Measurements from ENCODE around the gene ERC1. TPM values are rescaled to one million over a fixed set of nuclear protein-coding genes. Genes with fewer than 3 reads are reported as not detected.
A peak's percentile ranks its signal among the peaks of the same experiment; 100 is the strongest.

Gene ERC1
- polyA plus RNA-seq, 2 of the 4 experiments (the other 2 are of a cell fraction), result 14.2 to 20.9 TPM

DNA sequence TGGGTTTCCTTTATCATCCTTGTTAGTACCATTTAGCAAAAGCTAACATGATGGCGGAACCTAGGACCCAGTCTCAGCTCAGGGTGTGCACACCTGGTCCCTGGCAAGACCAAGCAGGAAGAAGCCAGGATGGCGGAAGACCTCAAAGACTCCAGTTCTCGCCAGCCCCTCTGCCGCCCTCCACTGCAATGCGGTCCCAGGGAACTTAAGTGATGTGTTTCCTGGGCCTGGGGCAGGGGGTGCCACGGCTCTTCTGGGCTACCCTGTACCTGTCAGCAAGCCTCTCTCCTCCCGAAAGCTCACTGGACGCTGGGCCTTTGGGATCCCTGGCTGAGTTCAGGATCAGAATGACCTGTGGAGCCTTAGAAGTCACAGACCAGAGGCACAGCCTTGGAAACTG lies 532.0 kb downstream of the ERC1 start:
- Histone ChIP-seq H3K4me2 (no peak overlapping the region), H3K4me1 (peaks cover 26% of the 10 kb centered on the region), H3K27ac (no peak overlapping the region), H3K4me3 (no peak overlapping the region), H3K9me3 (no peaks in the 10 kb centered on the region)
- WGBS (ENCODE audit: missing lambda C conversion rate), result 87% methylated on average over 6 of the region's 8 CpGs
- FAIRE-seq (no peak), ATAC-seq (no peak), DNase-seq (ENCODE audit: low read depth in 1 of 2, low spot score in 1 of 2) (no peak)
- CTCF ChIA-PET, result no interaction called here
- POLR2A ChIA-PET, result no interaction called here
- no peak for TF ChIP-seq TP53 (CRISPR knock-in tag; IDR thresholded peaks at IDR 0.05)

GRCh38 chr12:1523558-1524050 lies 532.6 kb downstream of the ERC1 start:
- H3K27ac ChIP-seq, result no peak overlapping the region
- POLR2A ChIA-PET, result no interaction called here
- WGBS (ENCODE audit: missing lambda C conversion rate), result 71% methylated on average over 13 of the region's 13 CpGs
- no peak overlapping the region for H3K4me3 ChIP-seq
- peaks cover 21% of the 10 kb centered on the region for H3K4me1 ChIP-seq
- H3K9me3 ChIP-seq, result no peaks in the 10 kb centered on the region
- CTCF ChIA-PET, result interaction anchor here (1.6 kb wide), 1 partner anchor 59 kb away, joined by 6 read pairs; no protein-coding TSS in a partner anchor
- no peak for FAIRE-seq
- DNase-seq (ENCODE audit: low read depth in 1 of 2, low spot score in 1 of 2), result no peak
- no peak for TF ChIP-seq HOXA7 (CRISPR knock-in tag; IDR thresholded peaks at IDR 0.05)
- TF ChIP-seq HOXB13 (CRISPR knock-in tag; IDR thresholded peaks at IDR 0.05; ENCODE audit: low read depth), result no peak
- TF ChIP-seq POLR2AphosphoS2 (conservative IDR thresholded peaks at IDR 0.05; ENCODE audit: low read length), result no peak
- no peak for TF ChIP-seq MYC (IDR thresholded peaks at IDR 0.05; ENCODE audit: borderline replicate concordance, low read length)
- no peak for TF ChIP-seq ZSCAN20 (CRISPR knock-in tag; IDR thresholded peaks at IDR 0.05)
- no peak for TF ChIP-seq CHD2 (IDR thresholded peaks at IDR 0.05; ENCODE audit: low read length, partially characterized antibody)
- no peak for TF ChIP-seq MAFK (IDR thresholded peaks at IDR 0.05; ENCODE audit: partially characterized antibody)
- no peak for TF ChIP-seq PBX3 (IDR thresholded peaks at IDR 0.05)
- no peak for TF ChIP-seq MAZ (IDR thresholded peaks at IDR 0.05; ENCODE audit: borderline replicate concordance, low read depth, low read length)
- no peak overlapping the region for H3K4me2 ChIP-seq
- ATAC-seq, result no peak

GRCh38 chr12:1525858-1526257 lies 534.8 kb downstream of the ERC1 start:
- no peak overlapping the region for H3K4me3 ChIP-seq
- DNase-seq (ENCODE audit: low read depth in 1 of 2, low spot score in 1 of 2), result no peak
- WGBS (ENCODE audit: missing lambda C conversion rate), result 75% methylated on average over 10 of the region's 10 CpGs
- no peak overlapping the region for H3K27ac ChIP-seq
- no peak overlapping the region for H3K4me2 ChIP-seq
- ChIA-PET CTCF (interaction anchor here (0.6 to 1.6 kb wide), 2 partner anchors 12 to 408 kb away, joined by 3 to 5 read pairs; no protein-coding TSS in a partner anchor), POLR2A (no interaction called here)
- FAIRE-seq, result no peak
- no peaks in the 10 kb centered on the region for H3K9me3 ChIP-seq
- peaks cover 6% of the 10 kb centered on the region; the same call in 2 of the 3 replicates for H3K4me1 ChIP-seq
- TF ChIP-seq HOXB5 (CRISPR knock-in tag; IDR thresholded peaks at IDR 0.05) (no peak), CHD4 (IDR thresholded peaks at IDR 0.05; ENCODE audit: borderline replicate concordance) (no peak), FOSL2 (IDR thresholded peaks at IDR 0.05) (no peak), FOSL2 (CRISPR knock-in tag; IDR thresholded peaks at IDR 0.05) (no peak), MAFK (IDR thresholded peaks at IDR 0.05; ENCODE audit: partially characterized antibody) (no peak), ESRRA (IDR thresholded peaks at IDR 0.05; ENCODE audit: borderline replicate concordance, low read length) (no peak), FOXS1 (CRISPR knock-in tag; IDR thresholded peaks at IDR 0.05) (no peak), BHLHE40 (IDR thresholded peaks at IDR 0.05; ENCODE audit: low read depth, low read length) (no peak), CEBPB (IDR thresholded peaks at IDR 0.05) (no peak), RARB (CRISPR knock-in tag; IDR thresholded peaks at IDR 0.05) (no peak)
- ATAC-seq, result no peak

- CTCF ChIA-PET, result interaction anchor here (0.8 kb wide), 1 partner anchor 410 kb away, joined by 3 read pairs; no protein-coding TSS in a partner anchor
- no peak overlapping the region; a peak in 1 of 6 replicates for H3K27ac ChIP-seq
- POLR2A ChIA-PET, result no interaction called here
- peaks cover 6% of the 10 kb centered on the region; the same call in 2 of the 3 replicates for H3K4me1 ChIP-seq
- DNase-seq (ENCODE audit: low read depth in 1 of 2, low spot score in 1 of 2) (no peak), ATAC-seq (peak in 1 of 2 experiments; percentile 30; a peak in 1 of 6 replicates), FAIRE-seq (no peak)
- 23% methylated on average over 4 of the region's 4 CpGs for WGBS (ENCODE audit: missing lambda C conversion rate)
- no peaks in the 10 kb centered on the region for H3K9me3 ChIP-seq
- no peak overlapping the region for H3K4me2 ChIP-seq
- no peak overlapping the region for H3K4me3 ChIP-seq
- TF ChIP-seq ESRRA (IDR thresholded peaks at IDR 0.05; ENCODE audit: borderline replicate concordance, low read length) (no peak), RAD21 (conservative IDR thresholded peaks at IDR 0.05 in 1 of 2, IDR thresholded peaks at IDR 0.05 in 1 of 2) (no peak), POLR2AphosphoS2 (conservative IDR thresholded peaks at IDR 0.05; ENCODE audit: low read length) (no peak), PHF8 (IDR thresholded peaks at IDR 0.05; ENCODE audit: borderline replicate concordance, low read depth) (no peak), RCOR1 (IDR thresholded peaks at IDR 0.05; ENCODE audit: low read depth, low read length) (no peak), USF2 (IDR thresholded peaks at IDR 0.05) (no peak), MAZ (IDR thresholded peaks at IDR 0.05; ENCODE audit: borderline replicate concordance, low read depth, low read length) (no peak), MYC (IDR thresholded peaks at IDR 0.05; ENCODE audit: borderline replicate concordance, low read length) (no peak), PBX3 (IDR thresholded peaks at IDR 0.05) (no peak), BCL3 (IDR thresholded peaks at IDR 0.05) (no peak)
- TF ChIP-seq, protein P1, sequence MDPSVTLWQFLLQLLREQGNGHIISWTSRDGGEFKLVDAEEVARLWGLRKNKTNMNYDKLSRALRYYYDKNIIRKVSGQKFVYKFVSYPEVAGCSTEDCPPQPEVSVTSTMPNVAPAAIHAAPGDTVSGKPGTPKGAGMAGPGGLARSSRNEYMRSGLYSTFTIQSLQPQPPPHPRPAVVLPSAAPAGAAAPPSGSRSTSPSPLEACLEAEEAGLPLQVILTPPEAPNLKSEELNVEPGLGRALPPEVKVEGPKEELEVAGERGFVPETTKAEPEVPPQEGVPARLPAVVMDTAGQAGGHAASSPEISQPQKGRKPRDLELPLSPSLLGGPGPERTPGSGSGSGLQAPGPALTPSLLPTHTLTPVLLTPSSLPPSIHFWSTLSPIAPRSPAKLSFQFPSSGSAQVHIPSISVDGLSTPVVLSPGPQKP (IDR thresholded peaks at IDR 0.05; ENCODE audit: low read depth, low read length), result no peak
These were observed 536.8 kb downstream of the ERC1 start for GRCh38 chr12:1527789-1528188.
